GM15510 (cell line): ENCODE measurements around the gene MTMR12.

Experiments used
- POLR2A ChIP-seq: IDR thresholded peaks from 3 replicates; pipeline ENCODE4 v1.6.1; 2011; ENCODE audit warnings: borderline replicate concordance; ENCODE audit not compliant: insufficient read length; ENCODE audit errors: extremely low read depth

MTMR12 gene

GRCh38 chr5:32206509-32207354 is 106.0 kb downstream of the MTMR12 start:
- TF ChIP-seq POLR2A, result no peak

- TF ChIP-seq POLR2A, result no peak
Observed at GRCh38 chr5:32206053-32206452, 106.7 kb downstream of the MTMR12 start.

- TF ChIP-seq POLR2A, result no peak
Observed at GRCh38 chr5:32202394-32202793, 110.3 kb downstream of the MTMR12 start.

DNA sequence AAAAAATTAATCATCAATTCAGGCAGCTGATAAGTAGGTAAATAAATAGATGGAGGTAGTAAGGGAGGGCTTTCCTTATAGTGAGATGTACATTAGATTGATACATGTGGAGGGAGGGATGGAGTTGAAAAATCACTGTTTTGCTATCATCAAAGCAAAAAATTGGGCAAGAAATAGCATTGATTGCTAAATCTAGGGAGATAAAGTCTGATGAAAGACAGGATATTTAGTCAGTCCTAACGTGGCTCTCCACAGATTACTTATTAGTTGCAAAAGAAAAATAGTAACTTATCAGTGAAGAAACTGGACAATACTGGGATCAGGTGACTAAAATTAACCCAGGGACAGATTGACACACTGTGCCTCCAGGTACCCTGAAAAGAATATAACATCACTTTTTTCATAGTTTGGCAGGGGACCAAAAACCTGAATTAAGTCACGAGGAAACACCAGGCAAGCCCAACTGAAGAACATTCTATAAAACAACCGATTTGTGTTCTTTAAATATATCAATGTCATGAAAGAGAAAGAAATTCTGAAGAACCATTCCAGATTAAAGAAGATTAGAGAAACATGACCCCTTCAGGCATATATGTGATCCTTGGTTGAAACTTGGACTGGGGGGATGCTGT is 111.5 kb downstream of the MTMR12 start:
- TF ChIP-seq POLR2A, result no peak

DNA sequence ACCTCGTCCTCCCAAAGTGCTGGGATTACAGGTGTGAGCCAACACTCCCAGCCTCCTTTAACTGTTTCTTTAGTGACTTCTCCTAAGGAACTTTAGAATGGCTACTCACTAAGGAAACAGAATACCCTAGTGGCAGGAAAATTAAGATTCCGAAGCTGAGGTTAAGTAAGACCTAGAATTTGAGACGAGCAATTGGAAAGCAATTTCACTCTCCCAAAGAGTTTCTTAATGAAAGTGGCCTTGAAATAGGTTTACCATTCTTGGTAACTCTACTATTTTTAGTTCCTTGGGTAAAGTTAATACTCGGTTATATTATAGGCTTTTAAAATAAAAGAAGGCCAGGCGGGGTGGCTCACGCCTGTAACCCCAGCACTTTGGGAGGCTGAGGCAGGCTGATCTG is 115.7 kb downstream of the MTMR12 start:
- TF ChIP-seq POLR2A, result no peak

DNA sequence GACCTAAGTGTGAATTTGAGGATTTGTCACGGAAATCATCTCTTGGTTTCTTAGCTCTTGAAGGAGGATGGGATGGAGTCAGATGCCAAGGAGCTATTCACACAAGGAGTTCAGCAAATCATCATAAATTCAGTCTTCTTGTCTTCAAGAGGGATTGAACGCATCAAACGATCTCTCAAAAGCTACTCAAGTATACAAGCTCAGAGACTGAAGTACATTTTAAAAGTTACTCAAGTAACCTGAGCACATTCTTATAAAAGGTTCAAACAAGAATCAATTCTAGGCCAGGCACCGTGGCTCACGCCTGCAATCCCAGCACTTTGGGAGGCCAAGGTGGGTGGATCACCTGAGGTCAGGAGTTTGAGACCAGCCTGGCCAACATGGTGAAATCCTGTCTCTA is 117.5 kb downstream of the MTMR12 start:
- TF ChIP-seq POLR2A, result no peak

DNA sequence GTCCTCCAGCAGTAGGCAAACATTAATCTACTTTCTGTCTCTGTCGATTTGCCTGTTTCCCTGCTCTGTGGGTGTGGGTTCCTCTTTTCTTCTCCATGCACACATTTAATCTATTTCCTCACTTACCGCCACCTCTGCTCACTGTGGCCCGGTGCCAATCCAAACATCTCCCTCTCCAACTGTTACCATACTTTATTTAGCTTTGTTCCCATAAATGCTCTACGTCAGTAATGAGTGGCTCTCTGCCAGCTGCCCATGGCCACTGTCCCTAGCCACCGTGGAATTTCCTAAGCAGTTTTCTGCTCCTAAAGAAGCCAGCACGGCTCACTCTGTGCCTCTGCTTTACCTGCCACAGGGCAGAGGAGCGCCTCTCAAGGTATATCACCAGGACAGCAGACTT is 119.1 kb downstream of the MTMR12 start:
- no peak for TF ChIP-seq POLR2A

GRCh38 chr5:32190095-32190494 is 122.6 kb downstream of the MTMR12 start:
- TF ChIP-seq POLR2A, result no peak

DNA sequence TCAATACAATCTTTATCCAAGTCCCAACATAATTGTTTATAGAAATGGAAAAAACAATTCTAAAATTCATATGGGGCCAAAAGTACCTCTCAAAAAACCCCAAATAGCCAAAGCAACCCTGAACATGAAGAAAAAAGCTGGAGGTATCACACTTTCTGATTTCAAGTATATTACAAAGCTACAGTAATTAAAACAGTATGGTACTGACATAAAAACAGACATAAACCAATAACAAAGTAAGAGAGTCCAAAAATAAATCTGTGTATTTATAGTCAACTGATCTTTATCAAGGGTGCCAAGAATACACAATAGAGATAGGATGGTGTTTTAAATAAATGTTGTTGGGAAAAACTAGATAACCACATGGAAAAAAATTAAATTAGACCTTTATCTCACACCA is 125.1 kb downstream of the MTMR12 start:
- no peak for TF ChIP-seq POLR2A

DNA sequence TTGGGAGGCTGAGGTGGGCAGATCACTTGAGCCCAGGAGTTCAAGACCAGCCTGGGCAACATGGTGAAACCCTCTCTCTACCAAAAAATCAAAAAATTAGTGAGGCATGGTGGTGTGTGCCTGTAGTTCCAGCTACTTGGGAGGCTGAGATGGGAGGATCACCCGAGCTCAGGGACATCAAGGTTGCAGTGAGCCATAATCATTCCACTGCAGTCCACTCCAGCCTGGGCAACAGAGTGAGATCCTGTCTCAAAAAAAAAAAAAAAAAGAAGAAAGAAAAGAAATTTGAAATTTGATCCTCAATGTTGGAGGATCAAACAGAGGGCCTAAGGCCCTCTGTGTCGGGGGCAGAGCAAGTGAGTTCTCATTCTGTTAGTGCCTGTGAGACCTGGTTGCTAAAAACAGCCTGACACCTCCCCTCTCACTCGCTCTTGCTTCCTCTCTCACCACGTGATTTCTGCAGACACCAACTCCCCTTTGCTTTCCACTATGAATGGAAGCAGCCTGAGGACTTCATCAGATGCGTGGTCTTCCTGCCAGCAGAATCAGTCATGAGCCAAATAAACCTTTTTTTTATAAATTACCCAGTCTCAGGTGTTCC is 130.2 kb downstream of the MTMR12 start:
- no peak for TF ChIP-seq POLR2A
